Stomach (tissue), 9 donors: ENCODE measurements around the gene FGA. TPM values are rescaled to one million over a fixed set of nuclear protein-coding genes. Genes with fewer than 3 reads are reported as not detected.

Experiments
- DNase-seq, 2 donors: peaks; one replicate each; pipeline versions ENCODE4 v3.0.0 to v3.0.0-alpha.2; 2013 to 2019
- H3K27ac ChIP-seq, 5 donors: fragments of 200-600 bp in 4 of 5; sonication (generic) in 4 of 5; one replicate each; pipeline ENCODE4 v1.5.1; 2013 to 2019; ENCODE audit warnings: mild to moderate bottlenecking in 1 of 5, moderate library complexity in 1 of 5
- H3K27me3 ChIP-seq, 3 donors: fragments of 200-600 bp; sonication (generic); one replicate each; pipeline ENCODE4 v1.5.1; 2017 to 2019; ENCODE audit warnings: mixed run types in 1 of 3
- H3K36me3 ChIP-seq, 4 donors: fragments of 200-600 bp; sonication (generic); 1 replicate in 3 of 4; 2 replicates in 1 of 4; pipeline ENCODE4 v1.5.1; 2016 to 2019
- H3K4me1 ChIP-seq, 4 donors: fragments of 200-600 bp; sonication (generic); one replicate each; pipeline ENCODE4 v1.5.1; 2016 to 2019
- H3K4me3 ChIP-seq, 4 donors: fragments of 200-600 bp; sonication (generic) in 3 of 4; one replicate each; pipeline ENCODE4 v1.5.1; 2016 to 2019; ENCODE audit warnings: mild to moderate bottlenecking in 1 of 4
- H3K9me3 ChIP-seq, 4 donors: fragments of 200-600 bp; sonication (generic); one replicate each; pipeline ENCODE4 v1.5.1; 2016 to 2019
- CTCF ChIP-seq, 7 experiments: fragments of 450-650 bp in 4 of 7; fragments of 200-600 bp in 3 of 7; sonication (generic) in 3 of 7; IDR thresholded peaks; one replicate each; pipeline ENCODE4 v1.5.1; 2016 to 2019; ENCODE audit warnings: antibody characterized with exemption in 7 of 7, control low read depth in 2 of 7, mild to moderate bottlenecking in 1 of 7
- EP300 ChIP-seq: sonication (generic); formaldehyde crosslinking; IDR thresholded peaks from one replicate; pipeline ENCODE4 v1.6.1; 2017; ENCODE audit warnings: antibody characterized with exemption
- POLR2A ChIP-seq, 4 donors: fragments of 450-650 bp; IDR thresholded peaks; one replicate each; pipeline ENCODE4 v1.6.1; 2016; ENCODE audit warnings: antibody characterized with exemption in 4 of 4, control low read depth in 2 of 4, mild to moderate bottlenecking in 1 of 4, moderate library complexity in 1 of 4
- POLR2AphosphoS5 ChIP-seq, 3 donors: sonication (generic); formaldehyde crosslinking; IDR thresholded peaks; one replicate each; pipeline ENCODE4 v1.6.1; 2016; ENCODE audit warnings: antibody characterized with exemption in 3 of 3
- WGBS, 5 donors: extraction: QIAGEN DNeasy Blood & Tissue Kit in 3 of 5; methylation state at CpG; one replicate each; pipeline versions ENCODE4 v1.1.5 to v1.1.7; 2013 to 2018; 5-methylcytosine and 5-hydroxymethylcytosine counted together
- intact Hi-C: fragments of 100-400 bp; cut with DNase I; formaldehyde crosslinking; loops from one replicate; pipeline ENCODE4 v1.15.1; 2023; ENCODE audit warnings: low total_unique reads
- polyA plus RNA-seq, 3 donors: library from polyadenylated mRNA; stranded (reverse); fragments of 200-250 nt; gene quantifications; one replicate each; pipeline ENCODE4 v1.2.3, GENCODE V29; 2013
- total RNA-seq, 5 donors: library from RNA; depleted of rRNA; stranded (reverse); fragments of >200 nt; gene quantifications; one replicate each; pipeline versions ENCODE4 v1.1.0 to v1.2.3, GENCODE V29; 2014 to 2016
- donor health status: healthy with polysubstance abuse.
- donor health status: Bipolar disorder and iron deficiency.
- donor health status: healthy.

The FGA gene
- total and polyA plus RNA-seq, 8 donors = 3.1 to 43.7 (median 8.0) TPM; not detected in 2

- no peak for TF ChIP-seq EP300
- TF ChIP-seq CTCF (IDR thresholded peaks at IDR 0.05) = no peak
- TF ChIP-seq POLR2A (IDR thresholded peaks at IDR 0.05) = no peak
- no peak for TF ChIP-seq POLR2AphosphoS5 (IDR thresholded peaks at IDR 0.05)
- intact Hi-C loops = no loop called here
- no peak for DNase-seq
- H3K9me3 ChIP-seq = no peaks in the 10 kb centered on the region
- H3K4me3 ChIP-seq = no peak overlapping the region
- no peaks in the 10 kb centered on the region for H3K36me3 ChIP-seq
- H3K4me1 ChIP-seq = no peaks in the 10 kb centered on the region
- H3K27ac ChIP-seq = no peak overlapping the region
- WGBS, 5 donors = 80 to 92% (median 88%) methylated on average over 2 of the region's 2 CpGs
- peaks cover 0 to 4% (median 0%) of the 10 kb centered on the region in 3 donors for H3K27me3 ChIP-seq
Measured at GRCh38 chr4:154588198-154588597, 2.3 kb downstream of the FGA start.

DNA sequence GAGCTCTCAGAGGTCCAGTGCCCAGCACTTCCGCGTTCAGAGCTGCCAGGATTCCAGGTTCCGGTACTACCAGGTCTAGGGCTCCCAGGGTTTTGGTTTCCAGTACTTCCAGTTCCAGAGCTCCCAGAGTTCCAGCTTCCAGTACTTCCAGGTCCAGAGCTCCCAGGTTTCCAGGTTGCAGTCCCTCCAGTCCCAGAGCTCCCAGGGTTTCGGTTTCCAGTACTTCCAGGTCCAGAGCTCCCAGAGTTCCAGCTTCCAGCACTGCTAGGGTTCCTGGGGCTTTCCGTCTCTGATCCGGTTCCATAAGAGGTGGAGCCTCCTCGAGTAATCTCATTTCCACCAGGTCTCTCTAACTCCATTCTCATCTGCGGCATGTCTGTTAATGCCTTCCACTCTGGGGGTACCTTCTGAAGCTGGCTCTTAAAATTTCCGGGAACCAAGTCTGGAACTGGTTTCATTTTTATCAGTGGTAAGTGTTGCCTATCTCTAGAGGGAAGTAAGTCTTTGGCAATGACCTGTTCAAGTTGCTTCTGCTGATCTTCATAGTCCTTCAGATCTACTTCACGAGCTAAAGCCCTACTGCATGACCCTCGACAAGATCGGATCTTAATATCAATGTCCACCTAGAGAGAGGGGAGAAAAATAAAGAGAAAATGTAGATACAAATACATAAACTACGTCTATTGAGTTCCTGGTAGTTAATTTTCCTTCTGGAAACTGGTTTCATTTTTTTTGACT lies 4.1 kb downstream of the FGA start:
- TF ChIP-seq POLR2A (IDR thresholded peaks at IDR 0.05) = no peak
- TF ChIP-seq CTCF (IDR thresholded peaks at IDR 0.05) = no peak
- TF ChIP-seq EP300 = no peak
- no peak for TF ChIP-seq POLR2AphosphoS5 (IDR thresholded peaks at IDR 0.05)
- H3K36me3 ChIP-seq = no peaks in the 10 kb centered on the region
- WGBS, 5 donors = 85 to 90% (median 89%) methylated on average over 13 of the region's 13 CpGs
- no peaks in the 10 kb centered on the region for H3K9me3 ChIP-seq
- no peak for DNase-seq
- intact Hi-C loops = no loop called here
- H3K4me3 ChIP-seq = no peak overlapping the region
- H3K4me1 ChIP-seq = no peaks in the 10 kb centered on the region
- peaks cover 0 to 4% (median 0%) of the 10 kb centered on the region in 3 donors for H3K27me3 ChIP-seq
- H3K27ac ChIP-seq = no peak overlapping the region

DNA sequence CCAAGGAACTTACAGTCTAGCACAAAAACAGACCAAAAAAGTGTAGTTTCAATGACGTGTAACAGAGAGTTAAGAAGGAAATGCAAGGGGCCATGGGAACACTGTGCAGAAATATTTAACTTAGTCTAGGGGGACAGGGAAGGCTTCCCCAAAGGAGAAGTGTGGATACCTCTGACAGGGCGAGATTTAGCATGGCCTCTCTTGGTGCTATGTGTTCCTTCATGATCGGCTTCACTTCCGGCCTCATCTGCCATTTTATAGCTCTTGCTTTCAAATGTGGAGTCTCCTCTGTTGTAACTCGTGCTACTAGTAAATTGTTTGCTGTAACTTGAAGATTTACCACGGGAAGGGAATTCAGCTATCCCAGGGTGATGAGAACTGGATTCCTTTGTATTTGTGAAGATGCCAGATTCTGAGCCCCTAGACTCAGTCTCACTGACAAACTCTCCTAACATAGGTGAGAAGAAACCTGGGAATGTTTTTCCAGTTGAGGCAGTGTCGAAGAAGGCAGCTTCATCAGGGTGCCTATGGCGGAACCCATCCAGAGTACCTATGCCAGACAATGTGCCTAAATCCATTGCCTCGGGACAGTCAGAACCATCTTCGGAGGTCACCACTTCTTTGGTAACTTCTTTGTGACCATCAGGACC lies 5.0 kb downstream of the FGA start:
- TF ChIP-seq POLR2A (IDR thresholded peaks at IDR 0.05) = no peak
- no peak for TF ChIP-seq EP300
- TF ChIP-seq POLR2AphosphoS5 (IDR thresholded peaks at IDR 0.05) = no peak
- TF ChIP-seq CTCF (IDR thresholded peaks at IDR 0.05) = no peak
- intact Hi-C loops = no loop called here
- Histone ChIP-seq H3K27ac (no peak overlapping the region), H3K4me3 (no peak overlapping the region), H3K9me3 (no peaks in the 10 kb centered on the region), H3K27me3 (peaks cover 0 to 4% (median 0%) of the 10 kb centered on the region in 3 donors), H3K36me3 (no peaks in the 10 kb centered on the region), H3K4me1 (no peaks in the 10 kb centered on the region)
- DNase-seq = no peak
- WGBS, 5 donors = 81 to 91% (median 91%) methylated on average over 10 of the region's 10 CpGs

- no peaks in the 10 kb centered on the region for H3K4me1 ChIP-seq
- no peak for DNase-seq
- peaks cover 0 to 3% (median 0%) of the 10 kb centered on the region in 3 donors for H3K27me3 ChIP-seq
- no peak overlapping the region for H3K27ac ChIP-seq
- 85 to 93% (median 92%) methylated on average over 5 of the region's 5 CpGs for WGBS, 5 donors
- intact Hi-C loops = no loop called here
- TF ChIP-seq EP300 (no peak), POLR2AphosphoS5 (IDR thresholded peaks at IDR 0.05) (no peak), CTCF (IDR thresholded peaks at IDR 0.05) (no peak), POLR2A (IDR thresholded peaks at IDR 0.05) (no peak)
- H3K4me3 ChIP-seq = no peak overlapping the region
- H3K9me3 ChIP-seq = no peaks in the 10 kb centered on the region
- no peaks in the 10 kb centered on the region for H3K36me3 ChIP-seq
Measured at GRCh38 chr4:154584259-154584658, 6.3 kb downstream of the FGA start.
